Right lobe of liver (tissue), 6 donors: ENCODE measurements around the gene DLGAP3. TPM values are rescaled to one million over a fixed set of nuclear protein-coding genes. Genes with fewer than 3 reads are reported as not detected.

Experiments used
- ATAC-seq, 4 donors: fragments of 200-7000 bp; cut with Tn5 transposase; one replicate each; pipeline ENCODE4 v1.9.1; 2020; ENCODE audit warnings: mild to moderate bottlenecking in 4 of 4, moderate library complexity in 4 of 4
- DNase-seq, 3 donors: peaks; one replicate each; pipeline ENCODE4 v3.0.0-alpha.2; 2020
- H3K27ac ChIP-seq, 3 donors: fragments of 200-600 bp; one replicate each; pipeline ENCODE4 v1.8.0; 2022
- H3K27me3 ChIP-seq, 2 donors: fragments of 200-600 bp; one replicate each; pipeline ENCODE4 v1.8.0; 2022
- H3K36me3 ChIP-seq, 4 donors: fragments of 200-600 bp; sonication (generic) in 1 of 4; one replicate each; pipeline versions ENCODE4 v1.5.1 to v1.8.0; 2017 to 2022; ENCODE audit warnings: control low read depth in 1 of 4
- H3K4me1 ChIP-seq, 4 donors: fragments of 200-600 bp; sonication (generic) in 1 of 4; one replicate each; pipeline versions ENCODE4 v1.5.1 to v1.8.0; 2017 to 2022; ENCODE audit warnings: control low read depth in 1 of 4
- H3K4me3 ChIP-seq, 3 donors: fragments of 200-600 bp; one replicate each; pipeline ENCODE4 v1.8.0; 2022
- H3K9me3 ChIP-seq, 4 donors: fragments of 200-600 bp; sonication (generic) in 1 of 4; one replicate each; pipeline versions ENCODE4 v1.5.1 to v1.8.0; 2017 to 2022; ENCODE audit warnings: control low read depth in 1 of 4
- CTCF ChIP-seq, 4 donors: fragments of 200-600 bp in 3 of 4; fragments of 450-650 bp in 1 of 4; IDR thresholded peaks; one replicate each; pipeline versions ENCODE4 v1.5.1 to v1.8.0; 2016 to 2022; ENCODE audit warnings: antibody characterized with exemption in 4 of 4, mild to moderate bottlenecking in 2 of 4
- POLR2A ChIP-seq: fragments of 450-650 bp; IDR thresholded peaks from one replicate; pipeline ENCODE4 v1.6.1; 2017; ENCODE audit warnings: antibody characterized with exemption, mild to moderate bottlenecking
- WGBS: methylation state at CpG from one replicate; pipeline ENCODE4 v1.1.6; 2018; ENCODE audit warnings: low coverage, low lambda C conversion rate; ENCODE audit not compliant: insufficient coverage; ENCODE audit errors: missing lambda C conversion rate; 5-methylcytosine and 5-hydroxymethylcytosine counted together
- intact Hi-C, 2 donors: fragments of 100-400 bp; cut with DNase I; formaldehyde crosslinking; loops; one replicate each; pipeline versions ENCODE4 v1.11.2 to v1.14.1; 2022
- total RNA-seq, 6 experiments: library from RNA; depleted of rRNA in 2 of 6; stranded (reverse); fragments of >200 nt in 2 of 6; fragmentation: NEBNext Ultra II Directional in 3 of 6; extraction: Animal tissue kit (Norgen Biotek cat#: 25700) in 3 of 6; gene quantifications; one replicate each; pipeline versions ENCODE4 v1.1.0 to v1.2.4, GENCODE V29; 2016 to 2023
- donor health status: DM: no; HTN: yes; CAD: no.
- donor health status: DM: no; HTN: no; CAD: no.
- donor health status: DM: no; HTN: no; CAD: no.
- donor health status: DM: no; HTN: yes; CAD: no.
- donor health status: DM: no; HTN: yes; CAD: no.

The DLGAP3 gene
- total RNA-seq, 6 experiments from 2014 or later = 0.07 to 0.13 TPM; not detected in 4

GRCh38 chr1:34816778-34817177 is 112.7 kb downstream of the DLGAP3 start:
- ATAC-seq = no peak
- Histone ChIP-seq H3K27me3 (no peaks in the 10 kb centered on the region), H3K27ac (no peak overlapping the region), H3K4me1 (peaks cover 0 to 3% (median 0%) of the 10 kb centered on the region in 4 donors), H3K4me3 (no peak overlapping the region), H3K9me3 (no peaks in the 10 kb centered on the region), H3K36me3 (peaks cover 0 to 2% (median 0%) of the 10 kb centered on the region in 4 donors)
- intact Hi-C loops = no loop called here
- 73% methylated on average over 3 of the region's 3 CpGs for WGBS
- DNase-seq = no peak
- TF ChIP-seq POLR2A (no peak), CTCF (IDR thresholded peaks at IDR 0.05) (no peak)

- DNase-seq (no peak), ATAC-seq (no peak)
- no peak overlapping the region for H3K4me3 ChIP-seq
- intact Hi-C loops = no loop called here
- H3K27ac ChIP-seq = no peak overlapping the region
- no peaks in the 10 kb centered on the region for H3K4me1 ChIP-seq
- H3K27me3 ChIP-seq = no peaks in the 10 kb centered on the region
- peaks cover 0 to 2% (median 0%) of the 10 kb centered on the region in 4 donors for H3K36me3 ChIP-seq
- TF ChIP-seq POLR2A (no peak), CTCF (IDR thresholded peaks at IDR 0.05) (no peak)
- no peaks in the 10 kb centered on the region for H3K9me3 ChIP-seq
Measured at GRCh38 chr1:34816332-34816731, 113.1 kb downstream of the DLGAP3 start.

Other genes with a start within 250 kb of the DLGAP3 start
- gene GJB5, start 174.6 kb downstream of the DLGAP3 start, total RNA-seq = not detected
- not detected for gene GJB4, start 169.9 kb downstream of the DLGAP3 start, total RNA-seq
- gene GJB3, start 148.4 kb downstream of the DLGAP3 start, total RNA-seq = 1 to 10 TPM in 1 of 6 experiments, under 1 TPM in 5; 0.12 to 1.3 (median 0.23) TPM
- gene GJA4, start 136.7 kb downstream of the DLGAP3 start, total RNA-seq = 10 to 100 TPM in 2 of 6 experiments, 1 to 10 TPM in 4; 4.3 to 21.8 (median 7.6) TPM
- 10 to 100 TPM; 30.5 to 45.7 (median 32.2) TPM for gene SMIM12, start 69.9 kb downstream of the DLGAP3 start, total RNA-seq
- 10 to 100 TPM; 12.6 to 22.1 (median 16.2) TPM for gene TMEM35B, start 55.7 kb upstream of the DLGAP3 start, total RNA-seq
- 1 to 10 TPM; 4.6 to 8.0 (median 6.7) TPM for gene ZMYM6, start 102.3 kb upstream of the DLGAP3 start, total RNA-seq
- gene ZMYM1, start 149.7 kb upstream of the DLGAP3 start, total RNA-seq = 10 to 100 TPM in 1 of 6 experiments, 1 to 10 TPM in 5; 6.7 to 10.4 (median 7.6) TPM